GM23338 (cell line): Measurements from ENCODE around the gene PHLDB3. TPM values are rescaled to one million over a fixed set of nuclear protein-coding genes. Genes with fewer than 3 reads are reported as not detected.
"Not testable (repeated sequence)": the region's sequence is repeated elsewhere in the genome, so short reads cannot be mapped to it uniquely, and the experiment has no call there.

Experiments used
- ATAC-seq: fragments of 200-7000 bp; cut with Tn5 transposase; 3 replicates; pipeline ENCODE4 v1.9.1; 2020
- DNase-seq: peaks from one replicate; pipeline ENCODE4 v3.0.0-alpha.2; 2015; ENCODE audit warnings: low spot score
- H2AFZ ChIP-seq: fragments of 200-600 bp; sonication (generic); 2 replicates; pipeline ENCODE4 v1.8.0; 2016; ENCODE audit warnings: antibody characterized with exemption, mild to moderate bottlenecking, moderate library complexity
- H3F3A ChIP-seq: fragments of 200-600 bp; sonication (generic); replicated peaks from 2 replicates; pipeline ENCODE4 v1.8.0; 2017; ENCODE audit warnings: antibody characterized with exemption, mixed run types, low read depth
- H3K27ac ChIP-seq: fragments of 200-600 bp; sonication (generic); 2 replicates; pipeline ENCODE4 v1.6.1; 2016; ENCODE audit warnings: low read depth
- H3K27me3 ChIP-seq: fragments of 200-600 bp; sonication (generic); 2 replicates; pipeline ENCODE4 v1.8.0; 2016; ENCODE audit warnings: mild to moderate bottlenecking, mixed run types, moderate library complexity; ENCODE audit not compliant: insufficient read depth
- H3K36me3 ChIP-seq: fragments of 200-600 bp; sonication (generic); 2 replicates; pipeline ENCODE4 v1.8.0; 2016; ENCODE audit warnings: mild to moderate bottlenecking; ENCODE audit not compliant: insufficient read depth
- H3K4me1 ChIP-seq: fragments of 200-600 bp; sonication (generic); 2 replicates; pipeline ENCODE4 v1.8.0; 2016; ENCODE audit warnings: mild to moderate bottlenecking, moderate library complexity; ENCODE audit not compliant: insufficient read depth
- H3K4me2 ChIP-seq: fragments of 200-600 bp; sonication (generic); 2 replicates; pipeline ENCODE4 v1.7.1; 2017; ENCODE audit warnings: mixed run types
- H3K4me3 ChIP-seq: fragments of 200-600 bp; sonication (generic); 2 replicates; pipeline ENCODE4 v1.6.1; 2016; ENCODE audit warnings: mixed run types
- H3K79me2 ChIP-seq: fragments of 200-600 bp; sonication (generic); replicated peaks from 2 replicates; pipeline ENCODE4 v1.8.0; 2017; ENCODE audit warnings: mild to moderate bottlenecking; ENCODE audit not compliant: insufficient read depth
- H3K9me2 ChIP-seq: fragments of 200-600 bp; sonication (generic); 2 replicates; pipeline ENCODE4 v1.8.0; 2017; ENCODE audit not compliant: insufficient read depth
- H4K20me1 ChIP-seq: fragments of 200-600 bp; sonication (generic); replicated peaks from 2 replicates; pipeline ENCODE4 v1.8.0; 2017; ENCODE audit warnings: mild to moderate bottlenecking; ENCODE audit not compliant: insufficient read depth
- H3K27ac Mint-ChIP-seq: 2 replicates; pipeline ENCODE4 v1.8.0; 2020; ENCODE audit warnings: inconsistent platforms, mild to moderate bottlenecking, moderate library complexity, mixed read lengths
- H3K27me3 Mint-ChIP-seq: 3 replicates; pipeline ENCODE4 v1.8.0; 2022; ENCODE audit warnings: low read depth, mild to moderate bottlenecking, moderate library complexity, mixed read lengths, inconsistent platforms; ENCODE audit not compliant: insufficient read depth, poor library complexity
- H3K36me3 Mint-ChIP-seq: 3 replicates; pipeline ENCODE4 v1.8.0; 2021; ENCODE audit warnings: low read depth, mild to moderate bottlenecking, inconsistent platforms, moderate library complexity, mixed read lengths
- H3K4me1 Mint-ChIP-seq: 3 replicates; pipeline ENCODE4 v1.8.0; 2020; ENCODE audit warnings: mild to moderate bottlenecking, inconsistent platforms, mixed read lengths
- H3K4me3 Mint-ChIP-seq: 3 replicates; pipeline ENCODE4 v1.8.0; 2021; ENCODE audit warnings: moderate library complexity, mild to moderate bottlenecking, inconsistent platforms, mixed read lengths
- H3K9me3 Mint-ChIP-seq: 3 replicates; pipeline ENCODE4 v1.8.0; 2020; ENCODE audit warnings: moderate library complexity, mild to moderate bottlenecking, inconsistent platforms, mixed read lengths
- polyA plus RNA-seq: library from polyadenylated mRNA; unstranded; fragments of >200 nt; fragmentation: Nextera tagmentation; extraction: Ambion mirVana; gene quantifications from 2 replicates; pipeline ENCODE4 v1.2.1, GENCODE V29; 2016
- total RNA-seq: library from RNA; depleted of rRNA; stranded (reverse); fragments of >200 nt; shearing (Covaris generic); gene quantifications from 2 replicates; pipeline ENCODE4 v1.2.3, GENCODE V29; 2014
- TF ChIP-seq, protein P1 (sequence below): fragments of 250-450 bp; sonication (Bioruptor Pico); IDR thresholded peaks from 2 replicates; pipeline ENCODE4 v1.5.0; 2020; ENCODE audit warnings: mild to moderate bottlenecking, moderate library complexity
- TF ChIP-seq, protein P2 (sequence below), 2 experiments: fragments of 200-600 bp in 1 of 2; sonication (generic) in 1 of 2; conservative IDR thresholded peaks; 2 replicates each; pipeline versions ENCODE4 v1.5.1 to v1.6.1; 2016 to 2017; ENCODE audit warnings: antibody characterized with exemption in 2 of 2, low read depth in 2 of 2, mild to moderate bottlenecking in 2 of 2, moderate library complexity in 1 of 2

The PHLDB3 gene
- total and polyA plus RNA-seq, 2 experiments from 2014 or later: 6.3 to 15.4 TPM

DNA sequence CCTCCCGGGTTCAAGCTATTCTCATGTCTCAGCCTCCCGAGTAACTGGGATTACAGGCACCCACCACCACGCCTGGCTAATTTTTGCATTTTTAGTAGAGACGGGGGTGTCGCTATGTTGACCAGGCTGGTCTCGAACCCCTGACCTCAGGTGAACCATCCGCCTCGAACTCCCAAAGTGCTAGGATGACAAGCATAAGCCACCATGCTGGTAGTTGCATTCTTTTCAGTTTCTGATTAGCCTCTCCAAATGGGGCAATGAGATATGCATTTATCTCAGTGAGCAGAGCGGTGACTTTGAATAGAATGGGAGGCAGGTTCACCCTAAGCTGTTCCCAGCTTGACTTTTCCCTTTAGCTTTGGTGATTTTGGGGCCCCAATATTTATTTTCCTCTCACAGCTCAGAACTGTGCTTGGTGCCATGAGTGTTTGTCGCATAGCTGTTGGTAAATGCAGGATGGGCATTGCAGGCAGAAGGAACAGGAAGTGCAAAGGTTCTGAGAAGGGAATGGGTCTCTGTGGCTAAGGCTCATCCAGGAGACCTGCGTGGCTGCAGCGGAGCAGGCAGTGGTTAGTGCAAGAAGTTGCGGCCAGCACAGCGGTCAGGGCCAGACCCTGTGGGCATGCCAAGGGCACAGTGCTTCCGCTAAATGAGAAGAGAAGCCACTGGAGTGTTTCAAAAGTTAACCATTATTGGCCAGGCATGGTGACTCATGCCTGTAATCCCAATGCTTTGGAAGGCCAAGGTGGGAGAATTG lies 59.8 kb downstream of the PHLDB3 start (continued):
- TF ChIP-seq, protein P1, sequence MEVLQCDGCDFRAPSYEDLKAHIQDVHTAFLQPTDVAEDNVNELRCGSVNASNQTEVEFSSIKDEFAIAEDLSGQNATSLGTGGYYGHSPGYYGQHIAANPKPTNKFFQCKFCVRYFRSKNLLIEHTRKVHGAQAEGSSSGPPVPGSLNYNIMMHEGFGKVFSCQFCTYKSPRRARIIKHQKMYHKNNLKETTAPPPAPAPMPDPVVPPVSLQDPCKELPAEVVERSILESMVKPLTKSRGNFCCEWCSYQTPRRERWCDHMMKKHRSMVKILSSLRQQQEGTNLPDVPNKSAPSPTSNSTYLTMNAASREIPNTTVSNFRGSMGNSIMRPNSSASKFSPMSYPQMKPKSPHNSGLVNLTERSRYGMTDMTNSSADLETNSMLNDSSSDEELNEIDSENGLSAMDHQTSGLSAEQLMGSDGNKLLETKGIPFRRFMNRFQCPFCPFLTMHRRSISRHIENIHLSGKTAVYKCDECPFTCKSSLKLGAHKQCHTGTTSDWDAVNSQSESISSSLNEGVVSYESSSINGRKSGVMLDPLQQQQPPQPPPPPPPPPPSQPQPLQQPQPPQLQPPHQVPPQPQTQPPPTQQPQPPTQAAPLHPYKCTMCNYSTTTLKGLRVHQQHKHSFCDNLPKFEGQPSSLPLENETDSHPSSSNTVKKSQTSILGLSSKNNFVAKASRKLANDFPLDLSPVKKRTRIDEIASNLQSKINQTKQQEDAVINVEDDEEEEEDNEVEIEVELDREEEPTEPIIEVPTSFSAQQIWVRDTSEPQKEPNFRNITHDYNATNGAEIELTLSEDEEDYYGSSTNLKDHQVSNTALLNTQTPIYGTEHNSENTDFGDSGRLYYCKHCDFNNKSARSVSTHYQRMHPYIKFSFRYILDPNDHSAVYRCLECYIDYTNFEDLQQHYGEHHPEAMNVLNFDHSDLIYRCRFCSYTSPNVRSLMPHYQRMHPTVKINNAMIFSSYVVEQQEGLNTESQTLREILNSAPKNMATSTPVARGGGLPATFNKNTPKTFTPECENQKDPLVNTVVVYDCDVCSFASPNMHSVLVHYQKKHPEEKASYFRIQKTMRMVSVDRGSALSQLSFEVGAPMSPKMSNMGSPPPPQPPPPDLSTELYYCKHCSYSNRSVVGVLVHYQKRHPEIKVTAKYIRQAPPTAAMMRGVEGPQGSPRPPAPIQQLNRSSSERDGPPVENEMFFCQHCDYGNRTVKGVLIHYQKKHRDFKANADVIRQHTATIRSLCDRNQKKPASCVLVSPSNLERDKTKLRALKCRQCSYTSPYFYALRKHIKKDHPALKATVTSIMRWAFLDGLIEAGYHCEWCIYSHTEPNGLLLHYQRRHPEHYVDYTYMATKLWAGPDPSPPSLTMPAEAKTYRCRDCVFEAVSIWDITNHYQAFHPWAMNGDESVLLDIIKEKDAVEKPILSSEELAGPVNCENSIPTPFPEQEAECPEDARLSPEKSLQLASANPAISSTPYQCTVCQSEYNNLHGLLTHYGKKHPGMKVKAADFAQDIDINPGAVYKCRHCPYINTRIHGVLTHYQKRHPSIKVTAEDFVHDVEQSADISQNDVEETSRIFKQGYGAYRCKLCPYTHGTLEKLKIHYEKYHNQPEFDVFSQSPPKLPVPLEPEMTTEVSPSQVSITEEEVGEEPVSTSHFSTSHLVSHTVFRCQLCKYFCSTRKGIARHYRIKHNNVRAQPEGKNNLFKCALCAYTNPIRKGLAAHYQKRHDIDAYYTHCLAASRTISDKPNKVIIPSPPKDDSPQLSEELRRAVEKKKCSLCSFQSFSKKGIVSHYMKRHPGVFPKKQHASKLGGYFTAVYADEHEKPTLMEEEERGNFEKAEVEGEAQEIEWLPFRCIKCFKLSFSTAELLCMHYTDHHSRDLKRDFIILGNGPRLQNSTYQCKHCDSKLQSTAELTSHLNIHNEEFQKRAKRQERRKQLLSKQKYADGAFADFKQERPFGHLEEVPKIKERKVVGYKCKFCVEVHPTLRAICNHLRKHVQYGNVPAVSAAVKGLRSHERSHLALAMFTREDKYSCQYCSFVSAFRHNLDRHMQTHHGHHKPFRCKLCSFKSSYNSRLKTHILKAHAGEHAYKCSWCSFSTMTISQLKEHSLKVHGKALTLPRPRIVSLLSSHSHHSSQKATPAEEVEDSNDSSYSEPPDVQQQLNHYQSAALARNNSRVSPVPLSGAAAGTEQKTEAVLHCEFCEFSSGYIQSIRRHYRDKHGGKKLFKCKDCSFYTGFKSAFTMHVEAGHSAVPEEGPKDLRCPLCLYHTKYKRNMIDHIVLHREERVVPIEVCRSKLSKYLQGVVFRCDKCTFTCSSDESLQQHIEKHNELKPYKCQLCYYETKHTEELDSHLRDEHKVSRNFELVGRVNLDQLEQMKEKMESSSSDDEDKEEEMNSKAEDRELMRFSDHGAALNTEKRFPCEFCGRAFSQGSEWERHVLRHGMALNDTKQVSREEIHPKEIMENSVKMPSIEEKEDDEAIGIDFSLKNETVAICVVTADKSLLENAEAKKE: no peak
- TF ChIP-seq, protein P2, sequence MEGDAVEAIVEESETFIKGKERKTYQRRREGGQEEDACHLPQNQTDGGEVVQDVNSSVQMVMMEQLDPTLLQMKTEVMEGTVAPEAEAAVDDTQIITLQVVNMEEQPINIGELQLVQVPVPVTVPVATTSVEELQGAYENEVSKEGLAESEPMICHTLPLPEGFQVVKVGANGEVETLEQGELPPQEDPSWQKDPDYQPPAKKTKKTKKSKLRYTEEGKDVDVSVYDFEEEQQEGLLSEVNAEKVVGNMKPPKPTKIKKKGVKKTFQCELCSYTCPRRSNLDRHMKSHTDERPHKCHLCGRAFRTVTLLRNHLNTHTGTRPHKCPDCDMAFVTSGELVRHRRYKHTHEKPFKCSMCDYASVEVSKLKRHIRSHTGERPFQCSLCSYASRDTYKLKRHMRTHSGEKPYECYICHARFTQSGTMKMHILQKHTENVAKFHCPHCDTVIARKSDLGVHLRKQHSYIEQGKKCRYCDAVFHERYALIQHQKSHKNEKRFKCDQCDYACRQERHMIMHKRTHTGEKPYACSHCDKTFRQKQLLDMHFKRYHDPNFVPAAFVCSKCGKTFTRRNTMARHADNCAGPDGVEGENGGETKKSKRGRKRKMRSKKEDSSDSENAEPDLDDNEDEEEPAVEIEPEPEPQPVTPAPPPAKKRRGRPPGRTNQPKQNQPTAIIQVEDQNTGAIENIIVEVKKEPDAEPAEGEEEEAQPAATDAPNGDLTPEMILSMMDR (conservative IDR thresholded peaks at IDR 0.05; ENCODE audit: low read depth in 2 of 2): no peak

DNA sequence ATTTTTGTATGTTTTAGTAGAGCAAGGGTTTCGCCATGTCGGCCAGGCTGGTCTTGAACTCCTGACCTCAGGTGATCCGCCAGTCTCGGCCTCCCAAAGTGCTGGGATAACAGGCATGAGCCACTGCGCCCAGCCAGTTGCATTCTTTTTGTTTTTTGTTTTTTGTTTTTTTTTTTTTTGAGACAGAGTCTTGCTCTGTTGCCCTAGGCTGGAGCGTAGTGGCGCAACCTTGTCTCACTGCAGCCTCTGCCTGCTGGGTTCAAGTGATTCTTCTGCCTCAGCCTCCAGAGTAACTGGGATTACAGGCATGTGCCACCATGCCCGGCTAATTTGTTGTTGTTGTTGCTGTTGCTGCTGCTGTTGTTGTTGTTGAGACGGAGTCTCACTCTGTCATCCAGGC lies 60.5 kb downstream of the PHLDB3 start:
- not testable (repeated sequence) for H3K4me3 Mint-ChIP-seq, H3K4me3 ChIP-seq, H2AFZ ChIP-seq, ATAC-seq, H3K36me3 Mint-ChIP-seq, H3K9me2 ChIP-seq, H3K4me1 Mint-ChIP-seq, H3K4me1 ChIP-seq, H3K27ac Mint-ChIP-seq, H3K79me2 ChIP-seq, H3K27me3 Mint-ChIP-seq, H3K27me3 ChIP-seq, H3K36me3 ChIP-seq, H4K20me1 ChIP-seq, H3K4me2 ChIP-seq, H3K27ac ChIP-seq, DNase-seq, H3K9me3 Mint-ChIP-seq, H3F3A ChIP-seq
